OCI-LY7 (cell line): ENCODE measurements around the gene PPP3CA. TPM values are rescaled to one million over a fixed set of nuclear protein-coding genes. Genes with fewer than 3 reads are reported as not detected.

Experiments used
- BruUV-seq: library from RNA; stranded (reverse); fragments of 400-500 nt; replicated peaks from 2 replicates; lab custom pipeline; 2021; lab: Mats Ljungman, UMichigan
- CTCF ChIA-PET: fragments of 300-600 bp; sonication (Branson Sonifier 250); formaldehyde crosslinking; loops from one replicate; lab custom pipeline; 2022; ENCODE audit warnings: antibody characterized with exemption; ENCODE audit not compliant: unreplicated experiment; lab: Charles Lee
- POLR2A ChIA-PET: fragments of 300-600 bp; sonication (Branson Sonifier 250); formaldehyde crosslinking; loops from one replicate; lab custom pipeline; 2022; ENCODE audit warnings: antibody characterized with exemption; lab: Charles Lee
- DNase-seq: peaks from one replicate; pipeline ENCODE4 v3.0.0-alpha.2; 2015; ENCODE audit warnings: low spot score
- H2AFZ ChIP-seq: fragments of 200-600 bp; sonication (generic), shearing (Covaris generic); 2 replicates; pipeline ENCODE4 v1.6.1; 2014; ENCODE audit warnings: mild to moderate bottlenecking, antibody characterized with exemption, low read length, moderate library complexity
- H3K27ac ChIP-seq: fragments of 200-600 bp; sonication (generic); 2 replicates; pipeline ENCODE4 v1.5.1; 2014; ENCODE audit warnings: mixed run types, low read depth, mild to moderate bottlenecking, moderate library complexity, low read length, inconsistent platforms; ENCODE audit not compliant: poor library complexity, severe bottlenecking
- H3K36me3 ChIP-seq: fragments of 200-600 bp; sonication (generic); 2 replicates; pipeline ENCODE4 v1.6.1; 2014; ENCODE audit warnings: mild to moderate bottlenecking, antibody characterized with exemption, low read length, moderate library complexity, mixed read lengths; ENCODE audit not compliant: insufficient read depth
- H3K4me1 ChIP-seq: fragments of 200-600 bp; sonication (generic); 2 replicates; pipeline ENCODE4 v1.5.1; 2014; ENCODE audit warnings: mild to moderate bottlenecking, low read length; ENCODE audit not compliant: insufficient read depth, poor library complexity, severe bottlenecking
- H3K4me2 ChIP-seq: fragments of 200-600 bp; sonication (generic); 2 replicates; pipeline ENCODE4 v1.6.1; 2014; ENCODE audit warnings: mild to moderate bottlenecking, low read length
- H3K4me3 ChIP-seq: fragments of 200-600 bp; sonication (generic); 2 replicates; pipeline ENCODE4 v1.5.1; 2014; ENCODE audit warnings: mild to moderate bottlenecking, low read depth, low read length; ENCODE audit not compliant: poor library complexity, severe bottlenecking
- H3K79me2 ChIP-seq: fragments of 200-600 bp; sonication (generic); 2 replicates; pipeline ENCODE4 v1.6.1; 2016; ENCODE audit warnings: low read depth, mild to moderate bottlenecking, low read length, moderate library complexity, mixed read lengths; ENCODE audit not compliant: insufficient read depth
- H3K9me2 ChIP-seq: fragments of 200-600 bp; sonication (generic); 2 replicates; pipeline ENCODE4 v1.6.1; 2016; ENCODE audit warnings: mild to moderate bottlenecking, low read length, mixed read lengths; ENCODE audit not compliant: insufficient read depth
- H3K9me3 ChIP-seq: fragments of 200-600 bp; sonication (generic); 2 replicates; pipeline ENCODE4 v1.6.1; 2014; ENCODE audit warnings: mild to moderate bottlenecking, mixed run types, low read length, mixed read lengths
- H4K20me1 ChIP-seq: fragments of 200-600 bp; sonication (generic); 2 replicates; pipeline ENCODE4 v1.6.1; 2014; ENCODE audit warnings: mild to moderate bottlenecking, antibody characterized with exemption, low read length, moderate library complexity, mixed read lengths; ENCODE audit not compliant: insufficient read depth
- CTCF ChIP-seq: fragments of 200-600 bp; sonication (generic); conservative IDR thresholded peaks from 2 replicates; pipeline ENCODE4 v1.5.1; 2014; ENCODE audit warnings: mild to moderate bottlenecking, antibody characterized with exemption, low read length, moderate library complexity, mixed read lengths
- EZH2phosphoT487 ChIP-seq: fragments of 200-600 bp; sonication (generic); IDR thresholded peaks from 2 replicates; pipeline ENCODE4 v1.6.1; 2018; ENCODE audit warnings: low read depth, borderline replicate concordance, mild to moderate bottlenecking, mixed run types, antibody characterized with exemption, low read length, moderate library complexity, mixed read lengths
- intact Hi-C: fragments of 100-400 bp; cut with micrococcal nuclease; formaldehyde crosslinking; loops from one replicate; pipeline ENCODE4 v1.10.0; 2022; ENCODE audit not compliant: unreplicated experiment
- total RNA-seq, 2 experiments: library from RNA; depleted of rRNA in 1 of 2; stranded (reverse); fragments of >200 nt in 1 of 2; shearing (Covaris generic) in 1 of 2; gene quantifications; 2 replicates each; pipeline ENCODE4 v1.2.3, GENCODE V29; 2014 to 2022

Gene PPP3CA
- total RNA-seq, 2 experiments from 2014 or later: 9.2 to 13.6 TPM

- Histone ChIP-seq H2AFZ (no peak overlapping the region), H3K27ac (no peak overlapping the region), H3K36me3 (no peaks in the 10 kb centered on the region), H3K9me2 (no peaks in the 10 kb centered on the region), H3K4me1 (peaks cover 9% of the 10 kb centered on the region), H3K79me2 (no peaks in the 10 kb centered on the region), H3K4me3 (no peak overlapping the region), H4K20me1 (peaks cover 20% of the 10 kb centered on the region), H3K9me3 (no peaks in the 10 kb centered on the region), H3K4me2 (no peak overlapping the region)
- intact Hi-C loops: no loop called here
- TF ChIP-seq CTCF (no peak), EZH2phosphoT487 (no peak)
- POLR2A ChIA-PET: no interaction called here
- CTCF ChIA-PET: no interaction called here
- DNase-seq: no peak
- no TSS peak for BruUV-seq
Observed at GRCh38 chr4:101265816-101266172, 81.5 kb downstream of the PPP3CA start.

GRCh38 chr4:101264993-101265815 is 82.1 kb downstream of the PPP3CA start:
- DNase-seq: no peak
- H3K4me2 ChIP-seq: no peak overlapping the region
- peaks cover 9% of the 10 kb centered on the region for H3K4me1 ChIP-seq
- TF ChIP-seq EZH2phosphoT487: no peak
- TF ChIP-seq CTCF: no peak
- H3K27ac ChIP-seq: no peak overlapping the region
- intact Hi-C loops: no loop called here
- peaks cover 18% of the 10 kb centered on the region for H4K20me1 ChIP-seq
- no TSS peak for BruUV-seq
- no peaks in the 10 kb centered on the region for H3K36me3 ChIP-seq
- no peak overlapping the region for H3K4me3 ChIP-seq
- H3K79me2 ChIP-seq: no peaks in the 10 kb centered on the region
- ChIA-PET CTCF (no interaction called here), POLR2A (no interaction called here)
- no peaks in the 10 kb centered on the region for H3K9me2 ChIP-seq
- no peak overlapping the region for H2AFZ ChIP-seq
- no peaks in the 10 kb centered on the region for H3K9me3 ChIP-seq

- Histone ChIP-seq H2AFZ (no peak overlapping the region), H3K36me3 (no peaks in the 10 kb centered on the region), H3K79me2 (no peaks in the 10 kb centered on the region), H3K4me1 (peaks cover 9% of the 10 kb centered on the region), H3K9me3 (no peaks in the 10 kb centered on the region), H3K4me2 (no peak overlapping the region), H3K9me2 (no peaks in the 10 kb centered on the region), H3K27ac (no peak overlapping the region), H3K4me3 (no peak overlapping the region), H4K20me1 (peaks cover 13% of the 10 kb centered on the region)
- intact Hi-C loops: no loop called here
- no TSS peak for BruUV-seq
- POLR2A ChIA-PET: no interaction called here
- DNase-seq: no peak
- TF ChIP-seq CTCF: no peak
- TF ChIP-seq EZH2phosphoT487: no peak
- CTCF ChIA-PET: no interaction called here
Observed at GRCh38 chr4:101264512-101264911, 82.8 kb downstream of the PPP3CA start.
